NCI-H526 treated with DMSO at 0.1 percent for 48 hours (cell line): ENCODE measurements around the gene TXLNG.
A peak's percentile ranks its signal among the peaks of the same experiment; 100 is the strongest.

ENCODE experiments used
- DNase-seq: peaks from one replicate; lab custom pipeline; 2025; lab: John Stamatoyannopoulos, UW

The TXLNG gene

GRCh38 chrX:16839219-16839851 lies 53.1 kb downstream of the TXLNG start:
- DNase-seq = no peak

GRCh38 chrX:16839852-16840460 lies 53.7 kb downstream of the TXLNG start:
- no peak for DNase-seq

- no peak for DNase-seq
Observed at GRCh38 chrX:16842684-16843083, 56.4 kb downstream of the TXLNG start.

- DNase-seq = no peak
Observed at GRCh38 chrX:16843208-16843909, 57.1 kb downstream of the TXLNG start.

- no peak for DNase-seq
Observed at GRCh38 chrX:16845686-16846085, 59.4 kb downstream of the TXLNG start.

- no peak for DNase-seq
Observed at GRCh38 chrX:16848541-16848940, 62.3 kb downstream of the TXLNG start.

GRCh38 chrX:16851421-16851820 lies 65.2 kb downstream of the TXLNG start:
- no peak for DNase-seq

- no peak for DNase-seq
Observed at GRCh38 chrX:16851827-16852226, 65.6 kb downstream of the TXLNG start.

- DNase-seq = no peak
Observed at GRCh38 chrX:16852617-16853179, 66.4 kb downstream of the TXLNG start.

- DNase-seq = no peak
Observed at GRCh38 chrX:16853537-16853936, 67.3 kb downstream of the TXLNG start.

- DNase-seq = no peak
Observed at GRCh38 chrX:16855363-16856075, 69.3 kb downstream of the TXLNG start.

- DNase-seq = peak; percentile 90
Observed at GRCh38 chrX:16856076-16856404, 69.8 kb downstream of the TXLNG start.

GRCh38 chrX:16856744-16857143 lies 70.5 kb downstream of the TXLNG start:
- no peak for DNase-seq

GRCh38 chrX:16862829-16863228 lies 76.6 kb downstream of the TXLNG start:
- no peak for DNase-seq

GRCh38 chrX:16867947-16868346 lies 81.7 kb downstream of the TXLNG start:
- no peak for DNase-seq

GRCh38 chrX:16868920-16869319 lies 82.7 kb downstream of the TXLNG start:
- DNase-seq = no peak

GRCh38 chrX:16869393-16870094 lies 83.3 kb downstream of the TXLNG start:
- peak; percentile 30 for DNase-seq

- peak; percentile 91 for DNase-seq
Observed at GRCh38 chrX:16870095-16870861, 84.0 kb downstream of the TXLNG start, which contains the start of gene RBBP7. TSS of gene RBBP7 (minus strand) at chrX:16870362. CDS start at chrX:16870053, 309 bp downstream.

- DNase-seq = peak; percentile 81
Observed at GRCh38 chrX:16870862-16871815, 84.9 kb downstream of the TXLNG start.

GRCh38 chrX:16873106-16873505 lies 86.8 kb downstream of the TXLNG start:
- DNase-seq = peak; percentile 31
